GM12872 (cell line): ENCODE measurements around the gene VKORC1L1.

Experiments
- TF ChIP-seq, protein P1 (sequence below): IDR thresholded peaks from 3 replicates; pipeline ENCODE4 v1.5.1; 2011; ENCODE audit warnings: low read depth, mild to moderate bottlenecking, low read length, moderate library complexity; ENCODE audit not compliant: insufficient read depth

The VKORC1L1 gene

DNA sequence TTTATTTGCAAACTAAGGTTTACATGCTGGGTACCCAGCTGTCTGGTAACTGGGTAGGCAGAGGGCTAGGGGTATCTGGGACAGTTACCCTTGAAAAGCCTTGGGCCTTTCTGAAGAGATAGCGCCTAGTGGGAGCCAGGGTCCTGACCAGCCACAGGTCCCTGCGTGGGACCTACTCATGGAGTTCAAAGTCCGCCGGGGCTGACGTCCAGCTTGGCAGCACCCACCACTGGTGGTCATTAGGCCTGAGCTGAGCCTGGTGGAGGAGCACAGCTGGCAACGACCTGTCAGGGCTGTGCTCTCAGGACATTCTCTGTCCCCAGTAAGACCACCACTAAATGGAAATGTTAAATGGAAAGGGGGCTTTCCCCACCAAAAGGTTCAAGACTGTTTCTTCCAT, 89.2 kb downstream of the VKORC1L1 start:
- TF ChIP-seq, protein P1, sequence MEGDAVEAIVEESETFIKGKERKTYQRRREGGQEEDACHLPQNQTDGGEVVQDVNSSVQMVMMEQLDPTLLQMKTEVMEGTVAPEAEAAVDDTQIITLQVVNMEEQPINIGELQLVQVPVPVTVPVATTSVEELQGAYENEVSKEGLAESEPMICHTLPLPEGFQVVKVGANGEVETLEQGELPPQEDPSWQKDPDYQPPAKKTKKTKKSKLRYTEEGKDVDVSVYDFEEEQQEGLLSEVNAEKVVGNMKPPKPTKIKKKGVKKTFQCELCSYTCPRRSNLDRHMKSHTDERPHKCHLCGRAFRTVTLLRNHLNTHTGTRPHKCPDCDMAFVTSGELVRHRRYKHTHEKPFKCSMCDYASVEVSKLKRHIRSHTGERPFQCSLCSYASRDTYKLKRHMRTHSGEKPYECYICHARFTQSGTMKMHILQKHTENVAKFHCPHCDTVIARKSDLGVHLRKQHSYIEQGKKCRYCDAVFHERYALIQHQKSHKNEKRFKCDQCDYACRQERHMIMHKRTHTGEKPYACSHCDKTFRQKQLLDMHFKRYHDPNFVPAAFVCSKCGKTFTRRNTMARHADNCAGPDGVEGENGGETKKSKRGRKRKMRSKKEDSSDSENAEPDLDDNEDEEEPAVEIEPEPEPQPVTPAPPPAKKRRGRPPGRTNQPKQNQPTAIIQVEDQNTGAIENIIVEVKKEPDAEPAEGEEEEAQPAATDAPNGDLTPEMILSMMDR, result no peak

DNA sequence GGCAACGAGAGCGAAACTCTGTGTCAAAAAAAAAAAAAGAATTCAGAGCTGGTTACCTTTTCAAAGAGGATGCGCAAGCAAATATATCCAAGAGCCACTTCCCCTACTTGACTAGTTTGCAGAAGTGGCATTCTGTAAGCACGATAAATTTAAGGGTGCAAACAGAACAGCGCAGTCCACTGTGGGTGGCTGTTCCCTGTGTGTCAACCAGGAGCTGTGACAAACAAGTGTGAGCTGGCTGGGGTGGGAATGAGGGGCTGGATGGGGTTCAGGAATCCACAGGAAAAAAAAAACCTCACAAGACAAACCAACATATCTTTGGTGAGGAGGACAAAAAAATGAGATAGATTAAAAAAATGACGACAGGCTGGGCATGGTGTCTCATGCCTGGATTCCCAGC, 93.3 kb downstream of the VKORC1L1 start:
- TF ChIP-seq, protein P1, result no peak

DNA sequence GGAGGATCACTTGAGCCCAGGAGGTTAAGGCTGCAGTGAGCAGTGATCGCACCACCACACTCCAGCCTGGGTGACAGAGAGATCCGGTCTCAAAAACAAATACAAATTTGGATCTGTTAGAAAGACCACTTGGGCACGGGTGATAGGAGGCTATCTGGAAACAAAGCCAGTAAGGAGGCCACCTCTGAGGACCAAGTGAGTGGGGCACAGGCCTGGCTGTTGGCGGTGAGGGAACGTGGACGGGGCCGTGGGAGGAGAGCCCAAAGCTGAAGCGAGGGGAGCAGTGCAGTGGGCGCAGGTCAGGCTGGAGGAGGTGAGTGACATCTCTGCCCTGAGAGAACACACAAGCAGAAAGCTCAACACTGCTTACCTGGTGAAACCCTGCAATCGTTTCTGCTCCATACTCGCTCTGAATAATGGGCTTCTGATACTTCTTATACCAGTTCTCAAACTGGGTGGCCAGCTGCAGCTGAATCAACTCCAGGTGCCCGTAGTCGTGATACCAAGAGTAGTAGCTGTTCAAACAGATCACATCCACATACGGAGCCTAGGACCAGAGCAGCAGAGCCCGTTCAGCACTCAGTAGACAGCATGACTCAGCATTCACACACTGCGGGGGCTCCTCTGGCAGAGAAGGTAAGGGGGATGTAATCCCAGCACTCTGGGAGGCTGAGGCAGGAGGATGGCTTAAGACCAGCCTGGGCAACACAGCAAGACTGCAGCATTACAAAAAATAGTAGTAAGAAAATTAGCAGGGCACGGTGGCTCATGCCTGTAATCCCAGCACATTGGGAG, 94.7 kb downstream of the VKORC1L1 start:
- TF ChIP-seq, protein P1, result no peak

DNA sequence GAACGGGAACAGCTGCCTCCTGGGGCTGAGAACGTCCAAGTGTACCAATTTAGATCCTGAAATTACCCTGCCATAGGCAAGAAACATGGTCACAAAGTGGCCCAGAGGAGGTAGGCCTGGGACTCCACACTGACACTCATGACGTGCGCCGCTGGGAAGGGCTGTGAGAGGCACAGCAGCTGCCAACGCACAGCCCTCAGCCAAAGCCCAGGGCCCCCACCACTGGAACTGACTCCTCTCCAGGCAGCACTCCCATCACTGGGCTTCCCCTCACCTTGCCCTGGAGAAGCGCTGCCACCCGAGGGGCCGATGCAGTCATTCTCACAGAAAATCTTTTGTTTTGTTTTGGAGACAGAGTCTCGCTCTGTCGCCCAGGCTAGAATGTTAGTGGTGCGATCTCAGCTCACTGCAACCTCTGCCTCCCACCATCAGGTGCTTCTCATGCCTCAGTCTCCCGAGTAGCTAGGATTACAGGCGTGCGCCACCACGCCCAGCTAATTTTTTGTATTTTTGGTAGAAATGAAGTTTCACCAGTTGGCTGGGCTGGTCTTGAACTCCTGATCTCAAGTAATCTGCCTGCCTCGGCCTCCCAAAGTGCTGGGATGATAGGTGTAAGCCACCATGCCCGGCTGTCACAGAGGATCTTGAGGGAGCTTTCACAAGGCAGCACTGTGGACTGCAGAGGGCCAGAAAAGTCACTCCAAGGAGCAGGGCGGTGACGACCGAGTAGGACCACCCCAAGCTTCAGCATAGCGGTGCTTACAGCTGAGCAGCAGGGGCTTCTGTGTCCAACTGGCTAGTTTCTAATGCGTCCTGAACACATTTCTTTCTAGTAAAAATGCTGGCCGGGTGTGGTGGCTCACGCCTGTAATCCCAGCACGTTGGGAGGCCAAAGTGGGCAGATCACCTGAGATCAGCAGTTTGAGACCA, 95.6 kb downstream of the VKORC1L1 start:
- TF ChIP-seq, protein P1, result no peak

DNA sequence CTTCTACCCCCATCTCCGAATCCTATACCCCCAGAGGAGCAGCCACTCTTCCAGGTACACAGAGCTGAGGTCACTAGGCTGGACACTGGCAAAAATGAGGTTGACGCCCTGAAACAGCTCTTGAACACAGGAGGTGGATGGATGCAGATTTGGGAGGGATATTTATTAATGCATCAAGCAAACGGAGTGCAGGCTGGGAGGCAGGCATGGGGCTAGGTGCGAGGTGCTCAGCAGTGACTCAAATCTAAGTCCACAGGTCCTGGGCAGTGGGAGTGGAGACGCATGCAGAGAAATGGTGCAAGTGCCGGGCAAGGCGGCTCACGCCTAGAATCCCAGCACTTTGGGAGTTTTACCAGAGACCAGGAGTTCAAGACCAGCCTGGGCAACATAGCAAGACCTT, 98.1 kb downstream of the VKORC1L1 start:
- TF ChIP-seq, protein P1, result no peak

DNA sequence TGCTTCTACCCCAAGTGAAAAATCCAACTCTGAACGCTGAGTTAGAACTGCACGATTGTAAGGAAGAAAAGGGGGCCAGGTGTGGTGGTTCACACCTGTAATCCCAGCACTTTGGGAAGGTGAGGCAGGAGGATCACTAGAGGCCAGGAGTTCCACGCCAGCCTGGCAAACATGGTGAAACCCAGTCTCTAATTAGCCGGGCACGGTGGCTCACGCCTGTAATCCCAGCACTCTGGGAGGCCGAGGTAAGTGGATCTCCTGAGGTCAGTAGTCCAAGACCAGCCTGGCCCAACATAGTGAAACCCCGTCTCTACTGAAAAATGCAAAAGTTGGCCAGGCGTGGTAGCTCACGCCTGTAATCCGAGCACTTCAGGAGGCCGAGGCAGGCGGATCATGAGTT, 100.1 kb downstream of the VKORC1L1 start:
- TF ChIP-seq, protein P1, result no peak

DNA sequence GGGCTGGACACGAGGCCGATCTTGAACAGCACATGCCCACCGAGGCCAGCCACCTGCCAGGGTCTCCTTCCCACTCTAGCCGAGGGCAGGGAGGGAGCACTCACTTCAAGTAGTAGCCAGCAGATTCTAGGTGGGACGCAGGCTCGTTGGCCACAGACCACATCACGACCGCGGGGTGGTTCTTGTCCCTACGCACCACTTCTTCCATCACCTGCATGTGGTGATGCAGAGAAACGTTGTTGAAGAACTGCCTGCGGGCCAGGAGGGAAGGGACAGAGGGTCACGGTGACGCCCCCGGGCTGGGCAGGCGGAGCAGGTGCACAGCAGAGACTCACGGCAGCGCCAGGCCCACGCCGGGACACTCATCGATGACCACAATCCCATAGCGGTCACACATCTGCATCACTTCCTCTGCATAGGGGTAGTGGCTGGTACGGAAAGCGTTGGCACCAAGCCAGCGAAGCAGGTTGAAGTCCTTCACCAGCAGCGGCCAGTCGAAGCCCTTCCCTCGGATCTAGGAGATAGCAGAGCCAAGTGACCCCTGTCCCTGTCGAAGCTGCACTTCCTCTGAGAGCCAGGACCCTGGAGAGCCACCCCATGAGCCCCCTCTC, 101.4 kb downstream of the VKORC1L1 start:
- TF ChIP-seq, protein P1, result no peak
